HEK293T (cell line): ENCODE data around the gene WWC1.

Experiments used
- ELF4 ChIP-seq: fragments of 450-650 bp; IDR thresholded peaks from 2 replicates; pipeline ENCODE4 v1.6.1; 2017; ENCODE audit warnings: antibody characterized with exemption
- FOXK2 ChIP-seq: fragments of 450-650 bp; IDR thresholded peaks from 2 replicates; pipeline ENCODE4 v1.6.1; 2016; ENCODE audit warnings: mild to moderate bottlenecking
- HDGF ChIP-seq: fragments of 450-650 bp; IDR thresholded peaks from 2 replicates; pipeline ENCODE4 v1.6.1; 2017; ENCODE audit warnings: antibody characterized with exemption, borderline replicate concordance
- TARDBP ChIP-seq: fragments of 450-650 bp; IDR thresholded peaks from 2 replicates; pipeline ENCODE4 v1.6.1; 2016

GRCh38 chr5:168274406-168274805 lies 17.0 kb upstream of the WWC1 start:
- no peak for TF ChIP-seq TARDBP
- TF ChIP-seq ELF4: no peak
- TF ChIP-seq HDGF: no peak
- TF ChIP-seq FOXK2: no peak
